Dedifferentiated amniotic fluid mesenchymal stem cell (primary cell): ENCODE data around the gene SLC38A11.
"Not testable (repeated sequence)": the region's sequence is repeated elsewhere in the genome, so short reads cannot be mapped to it uniquely, and the experiment has no call there.

ENCODE experiments used
- DNase-seq: peaks from one replicate; pipeline ENCODE4 v3.0.0-alpha.2; 2016; ENCODE audit errors: extremely low spot score

Gene SLC38A11

GRCh38 chr2:164954954-164955701, at the start of gene SLC38A11:
Gene SLC38A11 (minus strand): TSS chr2:164955525. CDS start chr2:164955247, 278 bp downstream.
- no peak for DNase-seq

- DNase-seq, result no peak
Measured at GRCh38 chr2:165003443-165004130, 48.3 kb upstream of the SLC38A11 start.

GRCh38 chr2:165002638-165003037, 47.3 kb upstream of the SLC38A11 start:
- DNase-seq, result no peak

GRCh38 chr2:164994664-164995299, 39.5 kb upstream of the SLC38A11 start:
- DNase-seq, result not testable (repeated sequence)

GRCh38 chr2:164993287-164994016, 38.1 kb upstream of the SLC38A11 start:
- no peak for DNase-seq

- peak; percentile 96 for DNase-seq
Measured at GRCh38 chr2:164992818-164993217, 37.5 kb upstream of the SLC38A11 start.

GRCh38 chr2:164992093-164992454, 36.7 kb upstream of the SLC38A11 start:
- DNase-seq, result not testable (repeated sequence)

GRCh38 chr2:164991361-164992092, 36.2 kb upstream of the SLC38A11 start:
- DNase-seq, result not testable (repeated sequence)

- DNase-seq, result not testable (repeated sequence)
Measured at GRCh38 chr2:164990953-164991352, 35.6 kb upstream of the SLC38A11 start.

- DNase-seq, result not testable (repeated sequence)
Measured at GRCh38 chr2:164988805-164989204, 33.5 kb upstream of the SLC38A11 start.

GRCh38 chr2:164986027-164986426, 30.7 kb upstream of the SLC38A11 start:
- not testable (repeated sequence) for DNase-seq

GRCh38 chr2:164984428-164984827, 29.1 kb upstream of the SLC38A11 start:
- no peak for DNase-seq

GRCh38 chr2:164981217-164981990, 26.1 kb upstream of the SLC38A11 start:
- DNase-seq, result no peak

- DNase-seq, result not testable (repeated sequence)
Measured at GRCh38 chr2:164980688-164981087, 25.4 kb upstream of the SLC38A11 start.

GRCh38 chr2:164979113-164979512, 23.8 kb upstream of the SLC38A11 start:
- DNase-seq, result no peak

- DNase-seq, result not testable (repeated sequence)
Measured at GRCh38 chr2:164976875-164977470, 21.6 kb upstream of the SLC38A11 start.

- DNase-seq, result no peak
Measured at GRCh38 chr2:164976301-164976700, 21.0 kb upstream of the SLC38A11 start.

- DNase-seq, result no peak
Measured at GRCh38 chr2:164975891-164976290, 20.6 kb upstream of the SLC38A11 start.

- no peak for DNase-seq
Measured at GRCh38 chr2:164974221-164974620, 18.9 kb upstream of the SLC38A11 start.

GRCh38 chr2:164972216-164972615, 16.9 kb upstream of the SLC38A11 start:
- no peak for DNase-seq
